HepG2 (cell line): Measurements from ENCODE around the gene RAX. TPM values are rescaled to one million over a fixed set of nuclear protein-coding genes. Genes with fewer than 3 reads are reported as not detected.
A peak's percentile ranks its signal among the peaks of the same experiment; 100 is the strongest.

Source experiments
- ATAC-seq: fragments of 200-7000 bp; cut with Tn5 transposase; 3 replicates; pipeline ENCODE4 v1.9.1; 2020; ENCODE audit warnings: mild to moderate bottlenecking, moderate library complexity
- BruUV-seq: library from RNA; stranded (reverse); fragments of 400-500 nt; replicated peaks from 2 replicates; lab custom pipeline; 2021; lab: Mats Ljungman, UMichigan
- CTCF ChIA-PET: fragments of 300-600 bp; formaldehyde crosslinking; extraction: SDS; loops from one replicate; lab custom pipeline; 2021; ENCODE audit warnings: low total read pairs, inconsistent platforms, low intra/inter-chr PET ratio; lab: Yijun Ruan, JAX
- POLR2A ChIA-PET: fragments of 350-600 bp; sonication (Branson Sonifier 250); formaldehyde crosslinking; loops from one replicate; lab custom pipeline; 2020; ENCODE audit warnings: antibody characterized with exemption, inconsistent platforms; lab: Yijun Ruan, JAX
- DNase-seq: peaks from one replicate; pipeline ENCODE4 v3.0.0-alpha.2; 2015; ENCODE audit warnings: low spot score
- FAIRE-seq: peaks from 3 replicates; lab custom pipeline; 2011; peaks lifted over from hg19 to GRCh38; lab: Jason Lieb, UNC
- H2AFZ ChIP-seq: one replicate; pipeline ENCODE4 v1.6.1; 2011; ENCODE audit warnings: low read length, inconsistent platforms
- H3K27ac ChIP-seq: fragments of 300-600 bp; 3 replicates; pipeline ENCODE4 v1.8.0; 2011; ENCODE audit warnings: mixed run types, mild to moderate bottlenecking, mixed read lengths, low read length, inconsistent platforms; ENCODE audit not compliant: insufficient read depth; ENCODE audit errors: extremely low read length
- H3K27me3 ChIP-seq, 2 experiments: fragments of 200-600 bp in 1 of 2; 2 replicates in 1 of 2; 3 replicates in 1 of 2; pipeline versions ENCODE4 v1.6.0 to v1.8.0; 2011; ENCODE audit warnings: low read length in 2 of 2, mild to moderate bottlenecking in 2 of 2, moderate library complexity in 2 of 2, inconsistent platforms in 1 of 2; ENCODE audit not compliant: insufficient read depth in 2 of 2, control insufficient read depth in 1 of 2
- H3K36me3 ChIP-seq, 2 experiments: fragments of 200-600 bp in 1 of 2; replicated peaks in 1 of 2; 2 replicates in 1 of 2; 3 replicates in 1 of 2; pipeline versions ENCODE4 v1.5.1 to v1.8.0; 2011; ENCODE audit warnings: low read length in 2 of 2, inconsistent platforms in 1 of 2; ENCODE audit not compliant: insufficient read depth in 2 of 2, control insufficient read depth in 1 of 2
- H3K4me1 ChIP-seq: 2 replicates; pipeline ENCODE4 v1.5.1; 2012; ENCODE audit warnings: low read length, inconsistent platforms; ENCODE audit not compliant: insufficient read depth
- H3K4me2 ChIP-seq: 2 replicates; pipeline ENCODE4 v1.6.0; 2011; ENCODE audit warnings: low read depth, low read length, inconsistent platforms
- H3K4me3 ChIP-seq, 3 experiments: fragments of 200-600 bp in 1 of 3; sonication (generic), shearing (Covaris generic) in 1 of 3; replicated peaks in 1 of 3; 2 replicates each; pipeline ENCODE4 v1.5.1; 2011 to 2016; ENCODE audit warnings: low read length in 3 of 3, inconsistent platforms in 2 of 3, low read depth in 2 of 3, mild to moderate bottlenecking in 2 of 3, control low read depth in 1 of 3, mixed read lengths in 1 of 3; ENCODE audit not compliant: insufficient read depth in 1 of 3
- H3K79me2 ChIP-seq: one replicate; pipeline ENCODE4 v1.6.1; 2011; ENCODE audit warnings: low read length, inconsistent platforms; ENCODE audit not compliant: insufficient read depth
- H3K9ac ChIP-seq: 2 replicates; pipeline ENCODE4 v1.6.0; 2011; ENCODE audit warnings: mild to moderate bottlenecking, low read depth, low read length, inconsistent platforms; ENCODE audit not compliant: insufficient read depth
- H3K9me3 ChIP-seq: 2 replicates; pipeline ENCODE4 v1.5.1; 2012; ENCODE audit warnings: mild to moderate bottlenecking, low read length
- H4K20me1 ChIP-seq: 2 replicates; pipeline ENCODE4 v1.6.0; 2011; ENCODE audit warnings: inconsistent platforms, mild to moderate bottlenecking, low read length, moderate library complexity; ENCODE audit not compliant: insufficient read depth
- NR1H2 ChIP-seq: sonication (generic); formaldehyde crosslinking; IDR thresholded peaks from 2 replicates; pipeline ENCODE4 v1.8.1; 2022; ENCODE audit warnings: low read depth, missing genetic modification reagents, borderline replicate concordance
- RAD21 ChIP-seq: fragments of 450-650 bp; formaldehyde crosslinking; IDR thresholded peaks from 2 replicates; pipeline ENCODE4 v1.5.0; 2020; ENCODE audit warnings: mild to moderate bottlenecking
- RARA ChIP-seq: IDR thresholded peaks from 2 replicates; pipeline ENCODE4 v1.6.1; 2016; ENCODE audit warnings: missing genetic modification reagents, missing compliant biosample characterization
- ZNF33A ChIP-seq: sonication (generic); formaldehyde crosslinking; IDR thresholded peaks from 2 replicates; pipeline ENCODE4 v1.5.1; 2020; ENCODE audit warnings: missing genetic modification reagents, mild to moderate bottlenecking, moderate library complexity, borderline replicate concordance
- ZNF709 ChIP-seq: sonication (generic); formaldehyde crosslinking; IDR thresholded peaks from 2 replicates; pipeline ENCODE4 v1.5.0; 2020; ENCODE audit warnings: mild to moderate bottlenecking, missing genetic modification reagents
- WGBS: methylation state at CpG from one replicate; pipeline ENCODE4 v1.1.6; 2017; ENCODE audit warnings: low lambda C conversion rate; 5-methylcytosine and 5-hydroxymethylcytosine counted together
- in situ Hi-C: cut with HindIII; loops from 2 replicates; pipeline ENCODE4 v1.10.0; 2017; ENCODE audit warnings: low pct_unique_long_range_greater_than_20kb; ENCODE audit not compliant: extremely low pct_ligation_motif_present
- intact Hi-C: fragments of 100-400 bp; cut with micrococcal nuclease; formaldehyde crosslinking; loops from one replicate; pipeline ENCODE4 v1.10.0; 2022; ENCODE audit not compliant: unreplicated experiment
- polyA plus RNA-seq, 8 experiments: library from polyadenylated mRNA; depleted of rRNA in 3 of 8; stranded (reverse) in 7 of 8; unstranded in 1 of 8; fragments of >200 nt; fragmentation: Illumina TruSeq in 4 of 8; extraction: Trizol in 4 of 8; gene quantifications; 2 replicates each; pipeline versions ENCODE4 v1.2.1 to v1.2.3, GENCODE V29; 2011 to 2016; ENCODE audit warnings: low read depth in 4 of 8, missing spikeins in 1 of 8, mixed read lengths in 1 of 8; ENCODE audit not compliant: insufficient read depth in 1 of 8
- total RNA-seq, 5 experiments: library from RNA; depleted of rRNA; stranded (reverse); fragments of >200 nt; fragmentation: Illumina TruSeq; extraction: Trizol; gene quantifications; 2 replicates each; pipeline ENCODE4 v1.2.3, GENCODE V29; 2016; ENCODE audit warnings: low read depth in 1 of 5
- TF ChIP-seq, protein P1 (sequence below): IDR thresholded peaks from 2 replicates; pipeline ENCODE4 v1.4.0; 2020; ENCODE audit warnings: mild to moderate bottlenecking, missing genetic modification reagents
- TF ChIP-seq, protein P2 (sequence below), 2 experiments: sonication (generic) in 1 of 2; formaldehyde crosslinking in 1 of 2; IDR thresholded peaks; 2 replicates each; pipeline versions ENCODE4 v1.4.0 to v1.6.1; 2018 to 2020; ENCODE audit warnings: missing genetic modification reagents in 2 of 2, borderline replicate concordance in 1 of 2, low read depth in 1 of 2, mild to moderate bottlenecking in 1 of 2, missing biosample characterization in 1 of 2
- TF ChIP-seq, protein P3 (sequence below): sonication (generic); formaldehyde crosslinking; conservative IDR thresholded peaks from 2 replicates; pipeline ENCODE4 v1.4.0; 2020; ENCODE audit warnings: missing genetic modification reagents
- TF ChIP-seq, protein P4 (sequence below): sonication (generic); formaldehyde crosslinking; IDR thresholded peaks from 2 replicates; pipeline ENCODE4 v1.9.0; 2021; ENCODE audit warnings: mild to moderate bottlenecking, missing genetic modification reagents

RAX gene
- total and polyA plus RNA-seq, 2 of the 13 experiments (the other 11 are each of a cell fraction or from before 2014, with no cell fraction given), result not detected

DNA sequence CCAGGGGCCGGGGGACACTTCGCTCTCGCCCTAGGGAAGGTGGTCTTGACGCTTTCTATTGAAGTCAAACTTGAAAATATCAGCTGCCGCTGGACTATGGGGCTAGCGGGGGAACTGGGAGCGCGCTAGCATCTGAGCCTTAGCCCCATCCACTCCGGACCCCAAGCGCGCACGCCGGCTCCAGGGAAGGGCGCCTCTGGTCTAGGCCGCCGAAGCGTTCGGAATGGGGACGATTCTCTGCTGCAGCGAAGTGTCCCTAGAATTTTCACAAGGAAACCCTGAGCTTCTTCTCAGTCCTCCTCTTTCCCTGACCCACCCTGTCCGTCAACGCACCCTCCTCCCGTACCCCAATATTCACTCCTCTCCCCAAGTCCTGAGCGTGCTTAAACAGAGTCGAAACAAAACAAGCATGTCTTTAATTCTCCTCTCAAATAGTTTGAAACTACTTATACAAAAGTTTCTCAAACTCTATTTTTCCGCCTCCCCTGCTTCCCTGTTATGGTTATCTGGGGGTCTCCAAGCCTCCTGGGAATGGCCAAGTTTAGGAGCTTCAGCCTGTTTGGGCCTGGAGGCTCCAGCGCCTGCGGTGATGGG is 5.0 kb downstream of the RAX start:
- ChIA-PET CTCF (interaction anchor here (2.0 kb wide), 1 partner anchor 19 kb away, joined by 10 read pairs; no protein-coding TSS in a partner anchor), POLR2A (no interaction called here)
- no peaks in the 10 kb centered on the region for H4K20me1 ChIP-seq
- no peaks in the 10 kb centered on the region for H3K36me3 ChIP-seq
- peak overlapping the region; percentile 75 for H3K4me2 ChIP-seq
- H3K9me3 ChIP-seq, result no peaks in the 10 kb centered on the region
- 62% methylated on average over 19 of the region's 28 CpGs for WGBS
- no peak overlapping the region for H3K27ac ChIP-seq
- no TSS peak for BruUV-seq
- FAIRE-seq (no peak), DNase-seq (no peak), ATAC-seq (no peak)
- intact Hi-C loops, result loop anchor here (2.0 kb wide), 1 partner anchor 19 kb away; no protein-coding TSS in a partner anchor
- in situ Hi-C loops, result loop anchor here (10.0 kb wide), 1 partner anchor 183 kb away; no protein-coding TSS in a partner anchor
- peaks cover 9 to 74% of the 10 kb centered on the region in 2 experiments for H3K27me3 ChIP-seq
- no peak overlapping the region for H3K9ac ChIP-seq
- H2AFZ ChIP-seq, result no peak overlapping the region
- H3K4me3 ChIP-seq, result peak overlapping the region in 1 of 3 experiments; percentile 70; a peak in 1 of 6 replicates
- H3K4me1 ChIP-seq, result no peaks in the 10 kb centered on the region
- no peaks in the 10 kb centered on the region for H3K79me2 ChIP-seq
- TF ChIP-seq ZNF33A (CRISPR knock-in tag), result no peak
- TF ChIP-seq, protein P1, sequence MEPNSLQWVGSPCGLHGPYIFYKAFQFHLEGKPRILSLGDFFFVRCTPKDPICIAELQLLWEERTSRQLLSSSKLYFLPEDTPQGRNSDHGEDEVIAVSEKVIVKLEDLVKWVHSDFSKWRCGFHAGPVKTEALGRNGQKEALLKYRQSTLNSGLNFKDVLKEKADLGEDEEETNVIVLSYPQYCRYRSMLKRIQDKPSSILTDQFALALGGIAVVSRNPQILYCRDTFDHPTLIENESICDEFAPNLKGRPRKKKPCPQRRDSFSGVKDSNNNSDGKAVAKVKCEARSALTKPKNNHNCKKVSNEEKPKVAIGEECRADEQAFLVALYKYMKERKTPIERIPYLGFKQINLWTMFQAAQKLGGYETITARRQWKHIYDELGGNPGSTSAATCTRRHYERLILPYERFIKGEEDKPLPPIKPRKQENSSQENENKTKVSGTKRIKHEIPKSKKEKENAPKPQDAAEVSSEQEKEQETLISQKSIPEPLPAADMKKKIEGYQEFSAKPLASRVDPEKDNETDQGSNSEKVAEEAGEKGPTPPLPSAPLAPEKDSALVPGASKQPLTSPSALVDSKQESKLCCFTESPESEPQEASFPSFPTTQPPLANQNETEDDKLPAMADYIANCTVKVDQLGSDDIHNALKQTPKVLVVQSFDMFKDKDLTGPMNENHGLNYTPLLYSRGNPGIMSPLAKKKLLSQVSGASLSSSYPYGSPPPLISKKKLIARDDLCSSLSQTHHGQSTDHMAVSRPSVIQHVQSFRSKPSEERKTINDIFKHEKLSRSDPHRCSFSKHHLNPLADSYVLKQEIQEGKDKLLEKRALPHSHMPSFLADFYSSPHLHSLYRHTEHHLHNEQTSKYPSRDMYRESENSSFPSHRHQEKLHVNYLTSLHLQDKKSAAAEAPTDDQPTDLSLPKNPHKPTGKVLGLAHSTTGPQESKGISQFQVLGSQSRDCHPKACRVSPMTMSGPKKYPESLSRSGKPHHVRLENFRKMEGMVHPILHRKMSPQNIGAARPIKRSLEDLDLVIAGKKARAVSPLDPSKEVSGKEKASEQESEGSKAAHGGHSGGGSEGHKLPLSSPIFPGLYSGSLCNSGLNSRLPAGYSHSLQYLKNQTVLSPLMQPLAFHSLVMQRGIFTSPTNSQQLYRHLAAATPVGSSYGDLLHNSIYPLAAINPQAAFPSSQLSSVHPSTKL (CRISPR knock-in tag), result no peak
- TF ChIP-seq, protein P2, sequence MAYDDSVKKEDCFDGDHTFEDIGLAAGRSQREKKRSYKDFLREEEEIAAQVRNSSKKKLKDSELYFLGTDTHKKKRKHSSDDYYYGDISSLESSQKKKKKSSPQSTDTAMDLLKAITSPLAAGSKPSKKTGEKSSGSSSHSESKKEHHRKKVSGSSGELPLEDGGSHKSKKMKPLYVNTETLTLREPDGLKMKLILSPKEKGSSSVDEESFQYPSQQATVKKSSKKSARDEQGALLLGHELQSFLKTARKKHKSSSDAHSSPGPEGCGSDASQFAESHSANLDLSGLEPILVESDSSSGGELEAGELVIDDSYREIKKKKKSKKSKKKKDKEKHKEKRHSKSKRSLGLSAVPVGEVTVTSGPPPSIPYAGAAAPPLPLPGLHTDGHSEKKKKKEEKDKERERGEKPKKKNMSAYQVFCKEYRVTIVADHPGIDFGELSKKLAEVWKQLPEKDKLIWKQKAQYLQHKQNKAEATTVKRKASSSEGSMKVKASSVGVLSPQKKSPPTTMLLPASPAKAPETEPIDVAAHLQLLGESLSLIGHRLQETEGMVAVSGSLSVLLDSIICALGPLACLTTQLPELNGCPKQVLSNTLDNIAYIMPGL (CRISPR knock-in tag; IDR thresholded peaks at IDR 0.05; ENCODE audit: borderline replicate concordance in 1 of 2, low read depth in 1 of 2), result no peak
- no peak for TF ChIP-seq RARA (CRISPR knock-in tag)
- TF ChIP-seq NR1H2 (CRISPR knock-in tag), result no peak
- no peak for TF ChIP-seq RAD21
- TF ChIP-seq, protein P3, sequence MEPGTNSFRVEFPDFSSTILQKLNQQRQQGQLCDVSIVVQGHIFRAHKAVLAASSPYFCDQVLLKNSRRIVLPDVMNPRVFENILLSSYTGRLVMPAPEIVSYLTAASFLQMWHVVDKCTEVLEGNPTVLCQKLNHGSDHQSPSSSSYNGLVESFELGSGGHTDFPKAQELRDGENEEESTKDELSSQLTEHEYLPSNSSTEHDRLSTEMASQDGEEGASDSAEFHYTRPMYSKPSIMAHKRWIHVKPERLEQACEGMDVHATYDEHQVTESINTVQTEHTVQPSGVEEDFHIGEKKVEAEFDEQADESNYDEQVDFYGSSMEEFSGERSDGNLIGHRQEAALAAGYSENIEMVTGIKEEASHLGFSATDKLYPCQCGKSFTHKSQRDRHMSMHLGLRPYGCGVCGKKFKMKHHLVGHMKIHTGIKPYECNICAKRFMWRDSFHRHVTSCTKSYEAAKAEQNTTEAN (CRISPR knock-in tag), result no peak
- TF ChIP-seq, protein P4, sequence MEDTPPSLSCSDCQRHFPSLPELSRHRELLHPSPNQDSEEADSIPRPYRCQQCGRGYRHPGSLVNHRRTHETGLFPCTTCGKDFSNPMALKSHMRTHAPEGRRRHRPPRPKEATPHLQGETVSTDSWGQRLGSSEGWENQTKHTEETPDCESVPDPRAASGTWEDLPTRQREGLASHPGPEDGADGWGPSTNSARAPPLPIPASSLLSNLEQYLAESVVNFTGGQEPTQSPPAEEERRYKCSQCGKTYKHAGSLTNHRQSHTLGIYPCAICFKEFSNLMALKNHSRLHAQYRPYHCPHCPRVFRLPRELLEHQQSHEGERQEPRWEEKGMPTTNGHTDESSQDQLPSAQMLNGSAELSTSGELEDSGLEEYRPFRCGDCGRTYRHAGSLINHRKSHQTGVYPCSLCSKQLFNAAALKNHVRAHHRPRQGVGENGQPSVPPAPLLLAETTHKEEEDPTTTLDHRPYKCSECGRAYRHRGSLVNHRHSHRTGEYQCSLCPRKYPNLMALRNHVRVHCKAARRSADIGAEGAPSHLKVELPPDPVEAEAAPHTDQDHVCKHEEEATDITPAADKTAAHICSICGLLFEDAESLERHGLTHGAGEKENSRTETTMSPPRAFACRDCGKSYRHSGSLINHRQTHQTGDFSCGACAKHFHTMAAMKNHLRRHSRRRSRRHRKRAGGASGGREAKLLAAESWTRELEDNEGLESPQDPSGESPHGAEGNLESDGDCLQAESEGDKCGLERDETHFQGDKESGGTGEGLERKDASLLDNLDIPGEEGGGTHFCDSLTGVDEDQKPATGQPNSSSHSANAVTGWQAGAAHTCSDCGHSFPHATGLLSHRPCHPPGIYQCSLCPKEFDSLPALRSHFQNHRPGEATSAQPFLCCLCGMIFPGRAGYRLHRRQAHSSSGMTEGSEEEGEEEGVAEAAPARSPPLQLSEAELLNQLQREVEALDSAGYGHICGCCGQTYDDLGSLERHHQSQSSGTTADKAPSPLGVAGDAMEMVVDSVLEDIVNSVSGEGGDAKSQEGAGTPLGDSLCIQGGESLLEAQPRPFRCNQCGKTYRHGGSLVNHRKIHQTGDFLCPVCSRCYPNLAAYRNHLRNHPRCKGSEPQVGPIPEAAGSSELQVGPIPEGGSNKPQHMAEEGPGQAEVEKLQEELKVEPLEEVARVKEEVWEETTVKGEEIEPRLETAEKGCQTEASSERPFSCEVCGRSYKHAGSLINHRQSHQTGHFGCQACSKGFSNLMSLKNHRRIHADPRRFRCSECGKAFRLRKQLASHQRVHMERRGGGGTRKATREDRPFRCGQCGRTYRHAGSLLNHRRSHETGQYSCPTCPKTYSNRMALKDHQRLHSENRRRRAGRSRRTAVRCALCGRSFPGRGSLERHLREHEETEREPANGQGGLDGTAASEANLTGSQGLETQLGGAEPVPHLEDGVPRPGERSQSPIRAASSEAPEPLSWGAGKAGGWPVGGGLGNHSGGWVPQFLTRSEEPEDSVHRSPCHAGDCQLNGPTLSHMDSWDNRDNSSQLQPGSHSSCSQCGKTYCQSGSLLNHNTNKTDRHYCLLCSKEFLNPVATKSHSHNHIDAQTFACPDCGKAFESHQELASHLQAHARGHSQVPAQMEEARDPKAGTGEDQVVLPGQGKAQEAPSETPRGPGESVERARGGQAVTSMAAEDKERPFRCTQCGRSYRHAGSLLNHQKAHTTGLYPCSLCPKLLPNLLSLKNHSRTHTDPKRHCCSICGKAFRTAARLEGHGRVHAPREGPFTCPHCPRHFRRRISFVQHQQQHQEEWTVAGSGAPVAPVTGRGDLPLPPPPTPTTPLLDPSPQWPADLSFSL, result no peak
- TF ChIP-seq ZNF709 (CRISPR knock-in tag), result no peak
